GM12801 (cell line): ENCODE results near the gene GPNMB.

Source experiments
- CTCF ChIP-seq: IDR thresholded peaks from one replicate; pipeline ENCODE4 v1.5.1; 2011; ENCODE audit warnings: control low read depth; ENCODE audit not compliant: insufficient read length; ENCODE audit errors: extremely low read depth

GPNMB gene

GRCh38 chr7:23246555-23246954 is at the start of gene GPNMB:
Gene GPNMB, plus strand, starts transcription at chr7:23246775. Its CDS starts 83 bp downstream, at chr7:23246858.
- TF ChIP-seq CTCF: no peak

GRCh38 chr7:23200331-23200730 is 46.2 kb upstream of the GPNMB start:
- no peak for TF ChIP-seq CTCF

GRCh38 chr7:23204241-23204640 is 42.3 kb upstream of the GPNMB start:
- no peak for TF ChIP-seq CTCF

- TF ChIP-seq CTCF: no peak
These were observed 41.0 kb upstream of the GPNMB start for GRCh38 chr7:23205577-23205908.

- TF ChIP-seq CTCF: no peak
These were observed 40.4 kb upstream of the GPNMB start for GRCh38 chr7:23205909-23206767.

- no peak for TF ChIP-seq CTCF
These were observed 39.6 kb upstream of the GPNMB start for GRCh38 chr7:23207021-23207420.

GRCh38 chr7:23207884-23208283 is 38.7 kb upstream of the GPNMB start:
- no peak for TF ChIP-seq CTCF
